Stimulated activated CD8-positive, alpha-beta memory T cell treated with anti-CD3 and anti-CD28 coated beads, Interleukin-12 subunit alpha, Interleukin-12 subunit beta, amount 100 ng/mL, for 1 hour (primary cell): Measurements from ENCODE around the gene ADAR.

Experiments
- DNase-seq: peaks from one replicate; pipeline ENCODE4 v3.0.0-alpha.2; 2020; ENCODE audit warnings: low read depth

The ADAR gene

DNA sequence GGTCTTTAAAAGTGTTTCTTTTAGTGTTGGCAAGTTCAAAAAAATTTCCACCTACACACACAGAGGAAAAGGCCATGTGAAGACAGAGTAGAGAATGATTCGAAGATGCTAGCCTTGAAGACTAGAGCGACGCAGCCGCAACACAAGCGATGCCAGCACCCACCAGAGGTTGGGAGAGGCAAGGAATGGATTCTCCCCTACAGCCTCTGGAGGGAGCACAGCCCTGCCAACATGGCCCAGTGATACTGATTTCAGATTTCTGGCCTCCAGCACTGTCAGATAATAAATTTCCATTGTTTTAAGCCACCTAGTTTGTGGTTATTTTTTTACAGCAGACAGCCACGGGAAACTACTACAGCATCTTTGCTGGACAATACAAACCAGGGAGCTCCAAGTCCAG, 6.9 kb upstream of the ADAR start:
- no peak for DNase-seq

- no peak for DNase-seq
These were observed 6.3 kb upstream of the ADAR start for GRCh38 chr1:154614247-154614646.

DNA sequence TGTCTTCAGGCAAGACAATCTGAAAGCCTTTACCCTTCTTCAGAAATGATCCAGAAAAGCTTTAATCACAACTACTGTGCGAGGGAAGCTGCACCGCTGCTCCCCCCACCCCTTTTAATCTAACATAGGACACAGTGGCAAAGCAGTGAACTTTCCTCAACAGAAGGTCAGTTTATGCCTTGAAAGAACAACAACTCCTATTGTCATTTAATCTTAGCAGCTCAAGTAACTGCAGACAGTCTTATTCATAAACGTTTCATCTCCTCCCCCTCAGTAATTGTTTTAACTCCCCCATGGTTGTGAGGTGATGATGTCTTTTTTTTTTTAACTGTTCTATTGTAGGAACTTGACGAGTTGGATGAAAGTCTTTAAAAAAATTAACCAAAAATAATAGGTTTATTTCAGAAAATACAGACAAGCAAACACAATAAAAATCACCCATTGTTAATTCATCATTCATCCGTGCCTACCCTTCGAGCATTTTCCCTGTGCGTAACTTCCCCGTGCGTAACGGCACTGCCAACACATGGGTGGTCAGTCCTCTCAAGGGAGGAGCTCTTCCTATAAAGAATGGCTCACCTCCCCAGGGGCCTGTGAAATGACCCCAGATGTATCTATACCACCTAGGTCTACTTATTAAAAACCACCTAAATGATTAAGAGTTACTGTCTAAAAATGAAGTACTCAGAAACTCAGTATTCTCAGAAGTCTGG, 3.3 kb upstream of the ADAR start:
- DNase-seq: no peak

GRCh38 chr1:154609398-154610380, 1.7 kb upstream of the ADAR start:
- no peak for DNase-seq

GRCh38 chr1:154608397-154609270, 648 bp upstream of the ADAR start:
- DNase-seq: no peak

GRCh38 chr1:154607106-154607608, 829 bp downstream of the ADAR start:
- DNase-seq: no peak

- DNase-seq: no peak
These were observed 2.5 kb downstream of the ADAR start for GRCh38 chr1:154605534-154605933.

GRCh38 chr1:154603317-154603716, 4.7 kb downstream of the ADAR start:
- no peak for DNase-seq

- DNase-seq: no peak
These were observed 8.3 kb downstream of the ADAR start for GRCh38 chr1:154599658-154600057.

DNA sequence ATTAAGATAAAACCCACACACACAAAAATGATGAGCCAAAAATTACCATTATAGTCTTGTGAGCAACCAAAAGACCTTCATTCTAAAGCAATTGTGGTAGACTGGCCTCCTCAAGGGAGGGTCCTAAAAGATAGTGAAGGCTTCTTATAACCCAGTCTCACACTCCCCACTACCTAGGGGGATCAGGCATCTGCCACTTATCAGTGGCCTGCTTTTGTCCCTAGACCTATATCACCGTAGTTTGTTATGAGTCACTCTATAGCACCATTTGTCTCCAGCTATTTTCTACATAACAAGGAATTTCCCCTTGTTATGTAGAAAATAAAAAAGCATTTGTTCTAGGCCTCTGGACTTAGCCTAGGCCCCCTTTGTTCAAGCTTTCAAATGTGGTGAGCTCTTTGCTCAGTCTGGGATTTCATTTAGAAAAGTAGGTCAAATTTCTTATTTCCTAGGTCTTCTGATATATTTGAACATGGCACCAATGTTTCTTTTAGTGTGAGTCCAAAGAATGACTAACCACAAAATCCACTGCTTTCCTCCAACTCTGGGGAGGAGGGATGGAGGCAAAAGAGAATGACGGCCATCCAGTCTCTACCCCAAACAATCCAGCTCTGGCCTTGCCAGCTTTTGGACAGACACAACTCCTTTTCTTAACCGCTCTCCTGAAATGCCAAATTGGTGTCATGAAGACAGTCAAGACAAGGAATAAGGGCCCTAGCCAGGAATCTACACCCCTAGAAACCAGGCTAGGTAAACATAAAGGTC, 8.9 kb downstream of the ADAR start:
- no peak for DNase-seq

DNA sequence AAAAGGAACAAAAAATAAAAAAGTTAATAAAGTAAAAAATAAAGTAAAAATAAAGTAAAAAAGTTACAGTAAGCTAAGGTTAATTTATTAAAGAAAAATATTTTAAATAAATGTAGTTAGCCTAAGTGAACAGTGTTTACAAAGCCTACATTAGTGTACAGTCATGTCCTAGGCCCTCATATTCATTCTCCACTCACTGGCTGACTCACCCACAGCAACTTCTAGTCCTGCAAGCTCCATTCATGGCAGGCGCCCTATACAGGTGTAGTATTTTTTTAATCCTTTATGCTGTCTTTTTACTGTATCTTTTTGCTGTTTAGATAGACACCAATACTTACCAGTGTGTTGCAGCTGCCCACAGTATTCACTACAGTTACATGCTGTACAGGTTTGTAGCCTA, 12.4 kb downstream of the ADAR start:
- no peak for DNase-seq

DNA sequence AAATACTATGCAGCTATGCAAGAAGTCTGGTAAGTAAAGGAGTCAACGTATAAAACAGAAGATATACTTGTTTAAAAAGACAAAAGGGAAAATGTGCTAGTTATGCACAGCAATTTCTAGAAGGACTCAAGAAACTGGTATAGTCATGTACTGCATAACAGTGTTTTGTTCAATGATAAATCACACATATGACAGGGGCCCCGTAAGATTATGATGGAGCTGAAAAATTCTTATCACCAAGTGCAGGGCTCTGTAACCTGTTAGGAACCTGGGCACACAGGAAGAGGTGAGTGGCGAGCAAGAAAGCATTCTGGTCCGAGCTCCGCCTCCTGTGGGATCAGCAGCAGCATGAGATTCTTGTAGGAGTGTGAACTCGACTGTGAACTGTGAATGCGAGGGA, 13.2 kb downstream of the ADAR start:
- no peak for DNase-seq

- DNase-seq: no peak
These were observed 14.6 kb downstream of the ADAR start for GRCh38 chr1:154593390-154593789.

- no peak for DNase-seq
These were observed 16.8 kb downstream of the ADAR start for GRCh38 chr1:154591206-154591605.

DNA sequence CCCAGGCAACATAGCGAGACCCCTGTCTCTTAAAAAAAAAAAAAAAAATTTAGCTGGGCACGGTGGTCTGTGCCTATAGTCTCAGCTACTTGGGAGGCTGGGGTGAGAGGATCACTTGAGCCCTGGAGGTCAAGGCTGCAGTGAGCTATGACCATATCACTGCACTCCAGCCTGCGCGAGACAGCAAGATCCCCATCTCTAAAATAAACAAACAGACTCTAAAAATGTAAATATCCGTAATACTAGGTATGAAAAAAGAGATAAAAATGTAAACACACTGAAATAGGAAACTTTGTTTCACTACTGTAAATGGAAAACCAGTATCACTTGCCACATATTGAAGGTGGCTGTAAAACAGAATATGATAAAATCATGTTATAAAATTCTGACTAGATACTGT, 17.2 kb downstream of the ADAR start:
- no peak for DNase-seq

GRCh38 chr1:154589780-154590179, 18.2 kb downstream of the ADAR start:
- DNase-seq: no peak

DNA sequence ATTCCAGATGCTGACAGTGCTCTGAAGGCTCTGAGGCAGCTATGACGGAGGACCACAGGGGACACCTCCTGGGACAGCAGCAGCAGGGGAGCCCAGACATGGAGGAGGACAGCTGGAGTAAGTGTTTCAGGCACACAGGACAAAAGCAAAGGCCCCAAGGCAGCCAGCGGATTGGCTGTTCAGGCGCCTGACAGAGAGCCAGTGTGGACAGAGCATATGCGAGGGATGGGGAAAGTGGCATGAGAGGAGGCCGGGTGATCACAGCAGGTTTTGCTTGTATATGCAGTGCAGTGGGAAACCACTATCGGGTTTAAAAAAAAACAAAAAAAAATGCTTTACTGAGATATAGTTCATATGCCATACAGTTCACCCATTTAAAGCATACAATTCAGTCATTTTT, 21.3 kb downstream of the ADAR start:
- DNase-seq: no peak

- DNase-seq: no peak
These were observed 21.8 kb downstream of the ADAR start for GRCh38 chr1:154586231-154586630.

GRCh38 chr1:154584267-154584994, 23.6 kb downstream of the ADAR start:
- DNase-seq: no peak

DNA sequence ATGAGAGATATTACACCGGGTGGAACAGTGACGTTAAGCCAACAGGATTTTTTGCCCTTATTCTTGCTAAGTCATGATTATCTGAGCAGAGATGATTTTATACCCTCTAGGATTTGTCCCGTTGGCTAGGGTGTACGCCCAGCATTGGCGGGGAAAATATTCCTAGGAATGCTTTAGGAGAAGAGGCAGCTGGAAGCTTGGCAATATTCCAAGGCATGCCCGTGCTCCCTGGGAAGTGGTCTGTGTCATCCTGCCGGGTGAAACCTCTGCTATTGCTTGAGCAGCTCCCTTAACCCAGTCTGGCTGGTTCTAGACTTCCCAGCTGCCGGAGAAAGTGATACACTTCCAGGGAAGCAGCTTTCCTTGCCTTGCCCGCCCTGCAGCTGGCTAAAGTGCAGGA, 24.2 kb downstream of the ADAR start:
- no peak for DNase-seq

DNA sequence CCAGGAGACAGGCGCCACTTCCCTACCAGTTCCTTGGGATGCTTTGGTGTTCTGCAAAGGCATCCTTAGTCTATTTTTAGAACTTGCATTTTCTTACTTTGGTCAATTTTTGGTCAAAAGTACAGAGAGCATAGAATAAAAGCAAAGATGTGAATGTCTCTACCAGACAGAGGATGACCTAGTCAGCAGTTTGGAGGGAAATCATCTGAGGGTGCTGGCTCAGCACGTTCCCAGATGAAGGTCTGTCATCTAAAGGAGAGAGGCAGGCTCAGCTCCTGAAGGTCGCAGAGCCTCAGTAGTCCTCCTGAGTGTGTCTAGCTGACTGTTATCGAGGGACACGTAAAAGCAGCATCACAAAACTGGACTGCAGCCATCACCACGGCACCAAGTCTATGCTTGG, 25.1 kb downstream of the ADAR start:
- DNase-seq: no peak
